Measurements from ENCODE around the gene CCM2.
"Not testable (repeated sequence)": the region's sequence is repeated elsewhere in the genome, so short reads cannot be mapped to it uniquely, and the experiment has no call there.

The CCM2 gene

DNA sequence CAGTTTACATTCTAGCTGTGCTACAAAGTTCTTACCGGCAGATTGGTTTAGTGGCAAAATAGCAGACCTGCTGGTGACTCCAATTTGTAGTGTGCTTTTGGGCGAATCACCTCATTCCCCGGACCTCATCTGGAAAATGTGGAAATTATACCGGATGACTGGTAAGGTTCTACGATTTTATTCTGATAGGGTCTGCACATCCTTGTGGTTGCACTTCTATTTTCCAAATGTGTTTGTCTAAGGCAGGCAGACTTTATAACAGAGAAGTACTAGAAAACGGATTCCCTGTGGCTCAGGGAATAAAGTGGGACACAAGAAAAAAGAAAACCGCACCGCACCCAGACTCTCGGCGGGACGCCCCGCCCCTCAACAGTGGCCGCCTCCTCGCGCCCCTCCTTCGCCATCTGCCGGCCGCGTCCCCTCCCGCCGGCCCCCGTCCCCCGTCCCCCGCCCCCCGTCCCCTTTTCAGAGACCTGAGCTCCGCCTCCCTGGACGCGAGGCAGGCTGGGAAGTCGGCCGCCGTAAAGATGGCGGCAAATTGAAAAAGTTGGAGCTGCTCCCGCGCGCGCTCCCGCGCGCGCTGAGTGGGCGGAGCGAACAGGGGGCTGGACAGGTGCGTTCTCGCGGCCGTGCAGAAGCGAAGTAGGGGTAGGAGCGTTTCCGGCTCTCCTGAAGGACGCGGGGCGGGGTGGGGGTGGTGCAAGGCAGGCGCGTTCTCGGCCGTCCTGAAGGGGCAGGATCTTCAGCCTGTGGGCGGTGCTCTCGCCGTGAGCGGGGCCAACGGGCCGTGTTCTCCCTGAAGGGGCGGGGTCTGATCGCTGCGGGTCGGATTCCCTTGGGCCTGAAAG, 532 bp upstream of the CCM2 start:
- DNase-seq (ENCODE audit: low read depth in 2 of 2): peak; percentile 97 to 99

DNA sequence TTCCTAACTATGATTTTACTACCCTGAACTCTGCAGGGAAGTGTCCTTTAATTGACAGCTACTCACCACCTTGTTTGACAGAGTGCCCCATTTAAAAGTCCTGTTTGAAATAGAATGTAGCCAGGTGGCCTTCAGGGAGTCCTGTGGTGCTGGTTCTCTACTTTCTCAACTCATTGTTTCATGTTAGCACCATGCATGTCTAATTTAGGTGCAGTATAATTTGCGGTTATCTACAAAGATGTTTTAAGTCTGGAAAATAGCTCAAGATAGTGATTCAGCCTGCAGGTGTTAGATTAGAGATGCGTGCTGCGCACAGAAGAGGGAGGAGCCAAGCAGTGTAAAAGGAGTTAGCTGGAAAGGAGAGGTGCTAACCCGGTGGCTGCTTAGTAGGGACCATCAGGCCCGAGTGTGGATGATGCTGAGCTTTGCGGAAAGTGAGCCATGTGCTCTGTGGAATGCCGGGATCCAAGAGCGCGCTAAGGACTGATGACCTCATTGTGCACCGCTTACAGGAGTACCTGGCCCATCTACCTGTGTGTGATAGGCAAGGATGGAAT, 1.2 kb downstream of the CCM2 start:
- peak in 1 of 2 donors; percentile 48 for DNase-seq (ENCODE audit: low read depth in 2 of 2)

DNA sequence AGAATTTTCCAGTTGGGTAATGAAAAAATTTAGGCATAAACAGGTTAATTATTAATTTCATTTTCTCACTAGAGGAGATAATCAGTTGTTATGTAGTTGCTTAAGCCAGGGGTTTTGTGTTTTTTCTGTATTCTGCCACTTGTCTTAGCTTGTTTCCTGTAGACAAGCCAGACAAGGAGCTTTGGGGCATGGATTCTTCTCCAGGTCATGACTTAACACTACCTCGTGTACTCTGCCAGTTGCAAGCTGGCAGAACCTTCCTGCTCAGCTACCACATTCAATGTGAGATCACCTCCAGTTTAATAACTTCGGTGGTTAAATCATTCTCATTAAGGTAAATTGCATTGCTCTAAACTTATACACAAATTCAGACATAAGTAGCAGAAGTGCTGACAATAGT, 1.8 kb downstream of the CCM2 start:
- no peak for DNase-seq (ENCODE audit: low read depth in 2 of 2)

DNA sequence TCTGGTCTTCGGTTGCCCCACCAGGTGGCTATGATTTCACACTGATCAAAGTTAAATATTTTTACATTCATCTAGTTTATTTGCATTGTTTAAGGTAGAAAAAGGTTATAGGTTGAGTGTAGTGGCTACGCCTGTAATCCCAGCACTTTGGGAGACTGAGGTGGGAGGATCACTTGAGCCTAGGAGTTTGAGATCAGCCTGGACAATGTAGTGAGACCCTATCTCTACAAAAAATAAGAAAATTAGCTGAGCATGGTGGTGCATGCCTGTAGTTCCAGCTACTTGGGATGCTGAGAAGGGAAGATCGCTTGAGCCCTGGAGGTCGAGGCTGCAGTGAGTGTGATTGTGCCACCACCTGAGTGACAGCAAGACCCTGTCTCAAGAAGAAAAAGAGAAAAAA, 3.8 kb downstream of the CCM2 start:
- no peak for DNase-seq (ENCODE audit: low read depth in 2 of 2)

DNA sequence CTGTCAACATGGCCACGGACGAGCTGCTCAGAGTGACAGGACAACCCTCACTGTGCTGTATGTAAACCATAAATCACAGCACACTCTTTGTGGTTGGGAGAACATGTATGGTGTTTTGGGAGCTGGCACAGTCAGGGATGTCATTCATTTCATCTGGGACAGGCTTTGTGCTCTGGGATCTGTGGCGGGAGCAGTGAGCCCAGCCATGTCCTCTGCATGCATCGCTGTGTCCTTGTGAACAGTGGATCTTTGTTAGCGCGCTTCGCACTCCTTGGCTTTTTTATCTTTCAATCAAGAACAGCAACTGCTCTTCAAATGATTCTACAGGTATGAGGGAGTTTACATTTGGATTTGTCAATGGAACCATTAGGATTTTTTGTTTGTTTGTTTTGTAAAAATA, 7.1 kb downstream of the CCM2 start:
- DNase-seq (ENCODE audit: low read depth in 2 of 2): no peak

DNA sequence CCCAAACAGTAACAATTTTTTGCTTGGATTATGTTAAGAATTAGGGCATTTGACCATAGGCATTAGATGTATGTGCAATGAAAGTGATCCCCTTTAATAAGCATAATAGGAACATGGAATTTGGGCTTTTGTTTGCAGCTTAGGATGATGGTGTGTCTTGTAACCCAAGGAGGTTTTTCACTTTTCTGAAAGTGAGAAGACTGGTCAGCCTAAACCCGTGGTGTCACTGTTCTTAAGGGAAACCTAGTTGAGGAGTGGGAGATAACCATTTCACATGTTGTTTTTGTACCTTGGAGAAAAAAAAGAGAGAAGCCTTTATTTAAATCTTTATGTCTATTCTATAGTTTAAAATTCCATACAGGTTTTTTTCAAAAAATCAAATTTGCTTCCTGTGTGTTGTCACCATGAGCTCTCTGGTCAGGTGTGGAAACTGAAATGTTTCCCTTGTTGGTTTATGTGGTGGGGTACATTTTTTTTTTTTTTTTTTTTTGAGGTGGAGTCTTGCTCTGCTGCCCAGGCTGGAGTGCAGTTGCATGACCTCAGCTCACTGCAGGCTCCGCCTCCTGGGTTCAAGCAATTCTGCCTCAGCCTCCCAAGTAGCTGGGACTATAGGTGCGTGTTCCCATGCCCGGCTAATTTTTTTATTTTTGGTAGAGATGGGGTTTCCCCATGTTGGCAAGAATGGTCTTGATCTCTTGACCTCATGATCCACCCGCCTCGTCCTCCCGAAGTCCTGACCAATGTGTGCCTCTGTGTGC, 7.7 kb downstream of the CCM2 start:
- no peak for DNase-seq (ENCODE audit: low read depth in 2 of 2)

DNA sequence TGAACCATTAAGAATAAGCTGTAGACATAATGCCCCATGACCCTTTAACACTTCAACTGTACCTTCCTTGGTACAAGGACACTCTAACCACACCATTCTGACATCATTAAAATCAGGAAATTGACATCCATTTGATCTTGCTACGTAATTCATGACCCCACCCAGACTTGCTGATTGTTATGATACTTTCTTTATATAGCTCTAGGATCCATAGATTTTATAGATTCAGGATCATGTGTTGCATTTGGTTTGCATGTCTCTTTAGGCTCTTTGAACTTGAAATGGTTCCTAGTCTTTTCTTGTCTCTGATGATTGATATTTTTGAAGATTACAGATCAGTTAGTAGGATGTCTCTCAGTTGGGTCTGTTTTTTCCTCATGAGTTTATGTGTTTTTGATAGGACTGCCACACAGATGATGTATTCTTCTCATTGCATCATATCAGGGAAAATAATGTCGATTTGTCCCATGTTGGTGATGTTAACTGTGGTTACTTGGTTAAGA, 13.5 kb downstream of the CCM2 start:
- DNase-seq (ENCODE audit: low read depth in 2 of 2): no peak

DNA sequence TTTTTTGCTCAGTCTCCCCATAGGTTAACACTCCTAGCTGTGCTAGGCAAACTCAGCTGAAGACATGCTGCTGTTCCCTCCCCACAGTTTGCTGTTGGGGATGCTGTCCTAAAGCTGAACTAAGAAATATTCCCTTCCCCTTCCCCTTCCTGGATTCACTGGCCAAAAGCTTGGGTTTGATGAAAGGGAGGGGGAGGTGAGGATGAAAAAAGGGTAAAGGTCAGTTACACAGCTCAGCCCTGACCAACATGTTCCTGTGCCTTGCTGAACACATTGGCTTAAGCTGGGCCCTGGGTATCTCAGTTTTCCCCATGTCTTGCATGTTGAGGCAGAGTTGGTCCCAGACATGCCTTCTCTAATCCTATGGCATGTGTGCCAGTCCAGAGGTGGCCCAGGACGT, 15.3 kb downstream of the CCM2 start:
- no peak for DNase-seq (ENCODE audit: low read depth in 2 of 2)

DNA sequence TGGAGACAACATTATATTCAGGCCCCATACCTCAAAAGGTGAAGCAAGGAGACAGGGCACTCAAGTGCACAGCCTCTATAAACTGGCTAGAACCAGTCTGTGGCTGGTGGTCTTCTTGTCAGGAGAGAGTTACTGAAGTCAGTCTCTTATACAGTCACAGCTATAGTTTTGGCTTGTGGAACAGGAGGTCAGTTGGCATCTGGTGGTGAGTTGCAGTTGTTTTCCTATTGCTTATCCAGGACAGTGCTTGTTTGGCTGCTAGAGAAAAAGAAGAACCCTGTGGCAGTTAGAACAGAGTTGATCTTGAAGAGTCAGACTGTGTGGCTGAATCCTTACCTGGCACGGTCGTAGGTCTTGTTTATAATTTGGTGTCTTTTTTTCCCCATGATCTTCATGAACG, 17.3 kb downstream of the CCM2 start:
- no peak for DNase-seq (ENCODE audit: low read depth in 2 of 2)

DNA sequence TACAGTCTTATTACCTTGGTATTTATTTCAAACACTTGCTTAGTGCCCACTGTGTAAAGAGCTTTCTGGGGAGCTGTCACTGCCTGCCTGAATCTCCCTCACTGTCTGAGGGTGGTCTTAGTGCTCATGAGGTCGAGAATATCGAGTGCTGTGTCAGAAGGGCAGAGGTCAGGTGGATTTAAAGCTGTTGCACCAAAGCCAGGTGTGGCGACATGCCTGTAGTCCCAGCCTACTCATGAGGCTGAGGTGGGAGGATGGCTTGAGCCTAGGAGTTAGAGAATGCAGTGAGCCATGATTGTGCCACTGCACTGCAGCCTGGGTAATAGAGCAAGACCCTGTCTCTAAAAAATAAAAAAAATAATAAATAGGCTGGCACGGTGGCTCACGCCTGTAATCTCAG, 20.9 kb downstream of the CCM2 start:
- no peak for DNase-seq (ENCODE audit: low read depth in 2 of 2)

DNA sequence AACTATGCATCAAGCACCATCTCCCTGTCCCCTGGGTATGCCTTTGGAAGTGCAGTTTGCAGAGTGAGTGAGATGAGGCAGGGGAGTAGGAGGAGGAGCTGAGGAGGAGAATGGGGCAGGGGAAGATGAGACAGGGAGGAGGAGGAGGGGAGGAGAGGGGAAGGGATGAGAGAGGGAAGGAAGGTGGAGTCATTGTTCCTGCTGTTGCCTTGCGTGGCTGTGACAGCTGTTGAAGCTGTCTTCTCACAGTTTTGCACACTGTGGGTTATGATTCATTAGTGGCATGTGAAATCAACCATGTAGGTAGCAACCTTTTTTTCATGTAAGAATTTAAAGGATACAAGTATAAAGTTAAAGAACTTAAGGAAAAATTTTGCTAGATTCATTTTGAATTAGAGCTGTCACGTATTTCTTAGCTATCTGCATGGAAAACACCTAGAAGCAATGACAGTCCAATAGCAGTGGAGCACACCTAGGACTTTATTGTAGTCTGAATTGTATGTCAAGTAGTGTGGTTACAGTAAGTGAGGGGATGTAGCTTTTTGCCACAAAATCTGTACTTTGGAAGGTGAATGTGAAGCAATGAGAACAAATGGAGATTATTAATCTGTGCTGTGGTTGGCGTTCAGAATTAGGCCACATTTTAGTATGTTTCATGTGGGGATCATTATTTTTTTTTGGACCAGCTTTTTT, 21.7 kb downstream of the CCM2 start:
- no peak for DNase-seq (ENCODE audit: low read depth in 2 of 2)

DNA sequence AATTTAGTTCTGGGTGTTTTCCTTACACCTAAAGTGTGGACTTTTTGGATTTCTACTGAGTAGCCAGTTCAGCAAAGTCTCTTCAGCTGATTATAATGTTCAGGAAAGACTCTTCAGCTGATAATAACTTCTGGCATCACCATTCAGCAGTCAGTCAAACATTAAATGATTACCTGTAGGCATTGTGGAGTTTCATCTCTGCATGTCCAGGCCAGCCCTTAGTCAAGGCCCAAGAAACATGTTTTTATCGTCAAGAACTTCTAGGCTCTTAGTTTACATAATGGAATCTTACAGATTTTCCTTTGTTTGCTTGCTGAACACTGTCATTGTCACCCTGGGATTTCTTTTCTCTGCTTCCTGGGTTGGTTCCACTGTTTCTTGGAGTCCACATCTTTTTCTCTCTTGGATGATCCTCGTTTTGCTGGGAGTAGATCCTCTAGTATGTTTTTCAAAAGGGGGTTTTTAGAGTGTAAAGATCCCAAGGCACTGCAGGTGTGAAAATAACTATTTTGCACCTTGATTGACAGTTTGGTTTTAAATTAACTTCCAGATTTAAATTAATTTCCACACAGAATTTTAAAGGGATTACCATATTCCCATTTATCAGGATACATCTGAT, 24.2 kb downstream of the CCM2 start:
- no peak for DNase-seq (ENCODE audit: low read depth in 2 of 2)

DNA sequence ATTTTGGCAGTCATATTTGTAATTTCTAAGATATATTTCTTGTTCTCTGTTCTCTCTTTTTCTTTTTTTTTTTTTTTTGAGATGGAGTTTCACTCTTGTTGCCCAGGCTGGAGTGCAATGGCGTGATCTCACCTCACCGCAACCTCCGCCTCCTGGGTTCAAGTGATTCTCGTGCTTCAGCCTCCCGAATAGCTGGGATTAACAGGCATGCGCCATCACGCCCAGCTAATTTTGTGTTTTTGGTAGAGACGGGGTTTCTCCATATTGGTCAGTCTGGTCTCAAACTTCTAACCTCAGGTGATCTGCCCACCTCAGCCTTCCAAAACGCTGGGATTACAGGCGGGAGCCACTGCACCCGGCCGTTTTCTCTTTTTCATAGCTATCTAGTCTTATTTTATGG, 25.5 kb downstream of the CCM2 start:
- DNase-seq (ENCODE audit: low read depth in 2 of 2): not testable (repeated sequence)

DNA sequence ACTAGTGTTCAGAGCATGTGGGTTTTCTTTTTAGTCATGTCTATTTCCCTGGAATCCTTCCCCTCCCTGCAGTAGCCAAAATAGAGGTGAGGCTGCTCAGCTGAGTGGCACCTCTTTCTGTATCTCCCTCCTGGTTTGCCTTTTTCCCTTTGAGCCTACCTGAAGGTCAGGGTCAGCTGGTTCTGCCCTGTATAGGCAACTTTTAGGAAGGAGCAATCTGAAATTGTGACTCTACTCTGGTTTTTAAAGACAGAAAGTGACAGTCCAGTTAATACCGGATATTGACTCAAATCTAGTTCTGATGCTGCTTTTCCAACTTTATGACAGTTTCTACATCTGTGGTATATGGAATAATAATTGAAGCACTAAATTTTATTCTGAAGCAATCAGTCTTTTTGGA, 26.0 kb downstream of the CCM2 start:
- DNase-seq (ENCODE audit: low read depth in 2 of 2): no peak

DNA sequence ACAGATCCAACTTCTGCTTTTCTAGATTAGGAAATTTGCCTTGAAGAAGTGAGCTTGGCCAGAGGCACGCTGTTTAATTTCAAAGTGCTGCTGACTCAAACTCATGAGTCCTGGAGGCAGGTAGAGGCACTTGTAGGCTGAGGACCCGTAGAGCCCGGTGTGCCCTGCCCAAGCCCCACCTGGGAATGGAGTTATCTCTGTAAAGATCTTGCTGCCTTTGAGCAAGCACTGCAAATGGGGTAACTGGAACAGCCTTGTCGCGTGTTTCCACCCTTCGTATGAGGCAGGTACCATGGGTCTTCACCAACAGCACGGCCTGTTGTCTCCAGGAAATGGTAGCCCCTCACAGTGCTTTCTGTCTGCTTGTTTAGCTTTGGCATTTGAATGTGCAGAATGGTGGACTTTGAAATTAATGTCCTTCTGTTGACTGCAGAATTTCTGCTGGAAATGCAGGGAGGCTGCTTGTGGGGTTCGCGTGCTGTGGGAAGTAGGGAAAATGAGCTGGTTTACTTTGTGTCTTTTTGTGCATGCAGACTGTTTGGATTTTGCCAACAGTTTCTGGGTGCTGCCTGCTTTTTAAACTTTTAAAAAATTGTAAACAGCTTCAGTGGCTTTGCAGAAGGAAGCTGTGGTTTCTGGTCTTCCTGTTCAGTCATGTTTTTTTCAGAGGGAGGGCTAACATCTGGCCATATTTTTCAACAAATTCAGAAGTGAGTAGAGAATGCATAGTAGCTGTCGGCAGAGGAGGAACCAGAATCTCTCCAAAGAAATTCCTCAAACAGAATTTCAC, 27.2 kb downstream of the CCM2 start:
- no peak for DNase-seq (ENCODE audit: low read depth in 2 of 2)

DNA sequence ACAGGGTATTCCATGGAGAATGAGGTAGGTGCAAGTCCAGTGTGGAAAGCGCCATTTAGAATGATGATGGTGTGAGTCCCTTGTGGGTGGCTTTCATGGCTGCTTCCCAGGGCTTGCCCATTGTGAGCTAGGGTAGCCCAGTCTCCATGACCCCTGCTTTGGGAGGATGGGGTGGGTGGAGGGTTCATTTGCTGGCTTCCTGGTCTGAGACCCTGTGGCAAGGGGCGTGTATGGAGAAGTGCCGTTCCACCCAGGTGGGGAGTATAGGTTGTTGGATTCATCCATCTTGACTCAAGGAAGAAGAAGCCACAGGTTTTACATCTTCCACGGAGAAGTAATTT, 27.7 kb downstream of the CCM2 start:
- no peak for DNase-seq (ENCODE audit: low read depth in 2 of 2)

DNA sequence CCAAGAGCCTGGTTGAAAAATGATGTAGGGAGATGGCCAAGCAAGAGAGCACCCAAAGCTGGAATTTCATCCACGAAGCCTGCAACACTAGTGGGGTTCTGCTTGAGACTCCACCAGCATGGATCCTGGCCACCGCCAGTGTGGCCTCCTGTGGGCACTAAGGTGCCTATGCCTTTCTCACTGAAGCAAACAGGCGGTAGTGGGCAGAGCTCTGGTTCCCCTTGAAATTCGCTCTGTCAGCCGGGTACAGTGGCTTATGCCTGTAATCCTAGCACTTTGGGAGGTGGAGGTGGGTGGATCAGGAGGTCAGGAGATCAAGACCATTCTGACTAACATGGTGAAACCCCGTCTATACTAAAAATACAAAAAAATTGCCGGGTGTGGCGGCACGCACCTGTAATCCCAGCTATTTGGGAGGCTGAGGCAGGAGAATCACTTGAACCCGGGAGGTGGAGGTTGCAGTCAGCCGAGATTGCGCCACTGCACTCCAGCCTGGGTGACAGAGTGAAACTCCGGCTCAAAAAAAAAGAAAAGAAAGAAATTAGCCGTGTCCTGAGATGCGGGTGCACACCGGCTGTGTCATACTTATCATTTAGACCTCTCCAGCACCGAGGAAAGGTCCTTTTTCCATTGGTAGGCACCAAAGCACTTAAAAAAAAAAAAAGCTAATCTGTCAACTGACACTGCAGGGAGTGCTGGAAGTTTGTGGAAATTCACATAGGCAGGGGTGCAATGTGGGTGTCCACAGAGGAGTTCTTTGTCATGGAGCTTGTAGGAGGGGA, 28.3 kb downstream of the CCM2 start:
- no peak for DNase-seq (ENCODE audit: low read depth in 2 of 2)

DNA sequence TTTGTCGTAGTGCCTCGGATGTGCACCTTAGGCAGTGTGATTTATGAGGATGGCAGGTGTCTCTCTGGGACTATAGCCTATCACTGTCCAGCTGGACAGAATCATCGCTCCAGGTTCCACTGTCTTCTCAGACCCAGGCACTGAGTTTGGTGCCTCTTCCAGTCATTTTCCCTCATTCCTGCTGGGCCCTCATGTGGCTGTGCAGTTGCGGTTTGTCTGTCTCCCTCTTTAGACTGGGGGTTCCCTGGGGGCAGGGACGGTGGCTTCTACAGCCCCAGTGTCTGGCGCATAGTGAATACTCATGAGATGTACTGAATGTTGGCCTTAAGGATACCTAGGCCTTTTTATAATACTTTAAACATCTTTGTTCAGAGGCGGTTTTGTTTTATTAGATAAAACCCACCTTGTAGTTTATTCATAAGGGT, 28.9 kb downstream of the CCM2 start:
- no peak for DNase-seq (ENCODE audit: low read depth in 2 of 2)

DNA sequence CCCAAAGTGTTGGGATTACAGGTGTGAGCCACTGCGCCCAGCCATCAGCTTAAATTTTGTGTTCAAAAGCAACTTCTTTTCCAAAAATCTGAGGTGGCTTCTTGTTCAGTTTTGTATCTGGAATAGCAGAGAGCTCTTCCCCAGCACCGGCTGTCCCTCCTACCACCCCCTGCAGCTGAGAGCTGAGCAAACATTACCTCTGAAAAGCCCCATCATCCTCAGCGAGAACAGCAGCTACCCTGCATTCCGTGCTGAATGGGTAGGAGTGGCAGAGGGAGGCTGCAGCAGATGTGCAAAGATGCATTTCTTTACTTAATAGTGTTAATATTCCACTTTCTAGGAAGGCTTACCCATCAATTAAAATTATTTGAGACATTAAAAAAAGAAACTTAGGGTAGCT, 31.8 kb downstream of the CCM2 start:
- DNase-seq (ENCODE audit: low read depth in 2 of 2): no peak

DNA sequence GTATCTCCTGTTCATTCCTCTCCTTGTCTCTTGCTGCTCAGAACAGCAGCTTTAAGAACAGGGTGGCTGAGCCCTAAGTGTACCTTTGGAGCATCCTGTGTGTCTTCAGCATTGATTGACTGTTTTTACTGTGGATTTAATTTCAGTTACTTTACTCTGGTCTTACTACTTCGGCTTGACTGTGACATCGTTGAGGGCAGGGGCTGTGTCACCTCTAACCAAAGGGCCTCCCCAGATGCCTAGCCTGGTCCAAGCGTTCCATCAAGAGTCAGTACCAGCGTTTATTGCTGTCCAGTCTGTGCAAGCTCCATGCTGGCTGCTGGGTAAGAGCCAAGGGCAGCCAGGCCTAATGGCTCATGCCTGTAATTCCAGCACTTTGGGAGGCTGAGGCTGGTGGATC, 32.4 kb downstream of the CCM2 start:
- no peak for DNase-seq (ENCODE audit: low read depth in 2 of 2)
